Karpas-422 (cell line): ENCODE results near the gene SUPT3H. TPM values are rescaled to one million over a fixed set of nuclear protein-coding genes. Genes with fewer than 3 reads are reported as not detected.

Experiments used
- DNase-seq: peaks from one replicate; pipeline ENCODE4 v3.0.0-alpha.2; 2015
- H2AFZ ChIP-seq: fragments of 200-600 bp; sonication (generic); 2 replicates; pipeline ENCODE4 v1.6.1; 2014; ENCODE audit warnings: antibody characterized with exemption, low read length, mixed read lengths
- H3K27ac ChIP-seq: fragments of 200-600 bp; sonication (generic); 2 replicates; pipeline ENCODE4 v1.5.1; 2014; ENCODE audit warnings: mild to moderate bottlenecking, low read length, moderate library complexity
- H3K27me3 ChIP-seq: fragments of 200-600 bp; sonication (generic); 2 replicates; pipeline ENCODE4 v1.6.1; 2014; ENCODE audit warnings: low read length, mixed read lengths
- H3K36me3 ChIP-seq: fragments of 200-600 bp; sonication (generic); 2 replicates; pipeline ENCODE4 v1.6.1; 2014; ENCODE audit warnings: low read length, mixed read lengths; ENCODE audit not compliant: insufficient read depth
- H3K4me1 ChIP-seq: fragments of 200-600 bp; sonication (generic); 2 replicates; pipeline ENCODE4 v1.6.1; 2014; ENCODE audit warnings: mild to moderate bottlenecking, low read length, mixed read lengths
- H3K4me2 ChIP-seq: fragments of 200-600 bp; sonication (generic); 2 replicates; pipeline ENCODE4 v1.6.1; 2014; ENCODE audit warnings: low read length, low read depth, mild to moderate bottlenecking; ENCODE audit not compliant: poor library complexity, severe bottlenecking
- H3K4me3 ChIP-seq: fragments of 200-600 bp; sonication (generic); 2 replicates; pipeline ENCODE4 v1.5.1; 2014; ENCODE audit warnings: mild to moderate bottlenecking, antibody characterized with exemption, low read length, mixed read lengths
- H3K79me2 ChIP-seq: fragments of 200-600 bp; sonication (generic); 2 replicates; pipeline ENCODE4 v1.6.1; 2014; ENCODE audit warnings: mild to moderate bottlenecking, low read length, mixed read lengths
- H3K9ac ChIP-seq: fragments of 200-600 bp; sonication (generic); 2 replicates; pipeline ENCODE4 v1.6.0; 2014; ENCODE audit warnings: low read length
- H3K9me2 ChIP-seq: fragments of 200-600 bp; sonication (generic), shearing (Covaris generic); replicated peaks from 2 replicates; pipeline ENCODE4 v1.6.0; 2014; ENCODE audit warnings: mild to moderate bottlenecking, low read length, moderate library complexity; ENCODE audit not compliant: insufficient read depth
- H3K9me3 ChIP-seq: fragments of 300-700, 200-600 bp; sonication (generic); 2 replicates; pipeline ENCODE4 v1.6.1; 2014; ENCODE audit warnings: low read length, mixed read lengths
- H4K20me1 ChIP-seq: fragments of 200-600 bp; sonication (generic); 2 replicates; pipeline ENCODE4 v1.6.1; 2014; ENCODE audit warnings: mild to moderate bottlenecking, antibody characterized with exemption, low read length, low read depth; ENCODE audit not compliant: insufficient read depth
- total RNA-seq: library from RNA; depleted of rRNA; stranded (reverse); fragments of >200 nt; shearing (Covaris generic); gene quantifications from 2 replicates; pipeline ENCODE4 v1.2.3, GENCODE V29; 2014; ENCODE audit warnings: low replicate concordance

The SUPT3H gene
- total RNA-seq, 1 experiment from 2014 or later, result 2.6 TPM

- Histone ChIP-seq H3K27ac (no peak overlapping the region), H3K27me3 (no peaks in the 10 kb centered on the region), H2AFZ (no peak overlapping the region), H3K36me3 (no peaks in the 10 kb centered on the region), H3K9ac (no peak overlapping the region), H3K4me1 (peaks cover 5% of the 10 kb centered on the region), H4K20me1 (no peaks in the 10 kb centered on the region), H3K4me3 (no peak overlapping the region), H3K9me3 (no peaks in the 10 kb centered on the region), H3K79me2 (no peaks in the 10 kb centered on the region), H3K9me2 (no peaks in the 10 kb centered on the region), H3K4me2 (no peak overlapping the region)
- DNase-seq, result no peak
These were observed 43.4 kb upstream of the SUPT3H start for GRCh38 chr6:45420909-45421708.

DNA sequence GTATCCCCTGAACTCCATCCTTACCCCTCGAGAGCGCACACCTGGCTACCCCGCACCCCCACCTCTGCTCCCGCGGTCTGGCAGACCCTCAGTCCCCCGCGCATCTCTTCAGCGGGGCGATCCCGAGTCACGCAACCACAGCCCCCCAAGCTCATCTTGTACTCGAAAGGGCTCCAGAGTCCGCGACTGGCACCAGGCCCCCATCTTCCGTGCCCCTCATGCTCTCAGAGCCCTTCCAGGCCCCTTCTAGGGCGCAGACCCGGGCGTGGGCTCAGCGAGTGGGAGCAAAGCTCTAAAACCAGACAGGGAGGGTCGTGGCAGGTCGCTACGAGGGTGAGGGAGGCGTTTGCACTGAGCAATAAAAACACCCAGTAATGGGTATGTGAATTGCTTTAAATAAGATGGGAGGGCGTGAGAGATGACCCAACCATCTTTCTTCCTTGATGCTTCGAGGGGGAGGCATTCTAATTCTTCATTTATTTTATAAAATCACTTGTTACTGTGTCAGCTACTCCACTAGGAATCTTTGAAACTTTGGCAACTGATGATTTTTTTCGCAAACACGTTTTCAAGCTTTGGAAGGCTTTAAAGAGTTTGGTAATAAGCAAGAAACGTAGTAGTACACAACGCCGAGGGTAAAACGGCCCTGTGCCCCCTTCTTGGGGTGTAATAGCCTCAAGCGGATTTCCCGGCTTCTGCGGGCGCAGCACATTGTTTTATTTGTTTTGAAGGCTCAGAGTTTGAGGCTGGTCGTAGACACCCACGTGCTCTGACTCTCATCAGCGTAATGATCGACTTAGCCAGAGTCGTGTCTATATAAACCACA is 42.6 kb upstream of the SUPT3H start:
- Histone ChIP-seq H3K4me3 (no peak overlapping the region), H2AFZ (no peak overlapping the region), H3K9ac (no peak overlapping the region), H3K9me2 (no peaks in the 10 kb centered on the region), H4K20me1 (no peaks in the 10 kb centered on the region), H3K9me3 (no peaks in the 10 kb centered on the region), H3K36me3 (no peaks in the 10 kb centered on the region), H3K4me2 (no peak overlapping the region), H3K79me2 (no peaks in the 10 kb centered on the region), H3K27me3 (no peaks in the 10 kb centered on the region), H3K4me1 (peaks cover 13% of the 10 kb centered on the region), H3K27ac (no peak overlapping the region)
- DNase-seq, result no peak

DNA sequence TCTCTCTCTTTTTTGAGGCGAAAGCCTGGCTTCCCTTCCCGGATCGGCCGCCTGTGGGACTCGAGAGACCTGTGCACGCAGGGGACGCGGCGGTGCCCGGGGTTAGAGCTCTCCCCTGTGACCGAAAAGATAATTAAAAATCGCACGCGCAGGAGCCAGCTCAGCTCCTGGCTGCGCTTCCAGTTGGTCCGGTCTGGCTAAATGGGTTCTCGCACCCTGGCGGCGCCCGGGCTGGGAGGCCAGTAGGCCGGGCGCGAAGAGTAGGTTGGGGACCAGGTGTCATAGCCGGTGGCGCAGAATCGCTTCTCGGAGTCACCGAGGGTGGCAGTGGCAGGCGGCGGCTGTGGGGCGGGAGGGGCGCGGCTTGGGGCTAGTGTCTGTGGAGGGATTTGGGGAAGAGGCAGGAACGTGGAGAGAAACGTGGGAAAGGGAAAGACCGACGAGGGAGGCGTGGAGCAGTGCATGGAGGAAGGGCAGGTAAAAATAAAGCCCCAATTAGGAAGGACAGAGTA is 41.9 kb upstream of the SUPT3H start:
- Histone ChIP-seq H3K4me2 (no peak overlapping the region), H3K4me1 (peaks cover 13% of the 10 kb centered on the region), H3K9me2 (no peaks in the 10 kb centered on the region), H3K36me3 (no peaks in the 10 kb centered on the region), H3K79me2 (no peaks in the 10 kb centered on the region), H3K27me3 (no peaks in the 10 kb centered on the region), H3K27ac (no peak overlapping the region), H3K4me3 (no peak overlapping the region), H3K9me3 (no peaks in the 10 kb centered on the region), H2AFZ (no peak overlapping the region), H3K9ac (no peak overlapping the region), H4K20me1 (no peaks in the 10 kb centered on the region)
- no peak for DNase-seq

- peaks cover 13% of the 10 kb centered on the region for H3K4me1 ChIP-seq
- no peak overlapping the region for H3K9ac ChIP-seq
- H3K79me2 ChIP-seq, result no peaks in the 10 kb centered on the region
- no peaks in the 10 kb centered on the region for H4K20me1 ChIP-seq
- no peaks in the 10 kb centered on the region for H3K9me2 ChIP-seq
- no peak overlapping the region for H3K4me2 ChIP-seq
- no peaks in the 10 kb centered on the region; the same call in 1 of the 2 replicates for H3K27me3 ChIP-seq
- H3K9me3 ChIP-seq, result no peaks in the 10 kb centered on the region
- H3K4me3 ChIP-seq, result no peak overlapping the region
- no peak overlapping the region for H2AFZ ChIP-seq
- no peak overlapping the region for H3K27ac ChIP-seq
- no peak for DNase-seq
- H3K36me3 ChIP-seq, result no peaks in the 10 kb centered on the region
These were observed 39.7 kb upstream of the SUPT3H start for GRCh38 chr6:45417436-45417835.

DNA sequence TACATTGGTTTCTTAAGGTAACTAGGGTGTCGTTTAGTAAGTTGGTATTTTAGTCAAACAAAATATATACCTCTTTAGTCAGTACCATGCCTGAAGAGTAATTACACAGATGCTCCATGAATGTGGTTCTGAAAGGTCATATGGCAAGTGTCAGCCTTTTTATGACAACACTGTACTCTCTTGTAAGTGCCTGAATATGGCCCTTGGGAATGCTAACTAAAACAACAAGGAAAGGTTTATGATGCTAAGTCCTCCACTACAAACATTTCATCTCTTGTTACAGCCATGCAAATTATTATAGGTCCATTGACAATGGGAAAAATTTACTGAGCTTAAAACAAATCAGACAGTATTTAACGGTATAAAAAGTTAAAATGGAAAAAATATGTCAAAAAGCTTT is 39.0 kb upstream of the SUPT3H start:
- no peak overlapping the region for H2AFZ ChIP-seq
- no peak overlapping the region for H3K4me2 ChIP-seq
- H3K27ac ChIP-seq, result no peak overlapping the region
- no peaks in the 10 kb centered on the region for H3K9me2 ChIP-seq
- H3K79me2 ChIP-seq, result no peaks in the 10 kb centered on the region
- no peak for DNase-seq
- no peak overlapping the region for H3K9ac ChIP-seq
- H3K4me1 ChIP-seq, result peaks cover 13% of the 10 kb centered on the region
- H4K20me1 ChIP-seq, result no peaks in the 10 kb centered on the region
- H3K9me3 ChIP-seq, result no peaks in the 10 kb centered on the region
- H3K36me3 ChIP-seq, result no peaks in the 10 kb centered on the region
- no peaks in the 10 kb centered on the region; the same call in 1 of the 2 replicates for H3K27me3 ChIP-seq
- H3K4me3 ChIP-seq, result no peak overlapping the region

- H3K4me2 ChIP-seq, result peak overlapping the region; percentile 41
- no peaks in the 10 kb centered on the region; the same call in 1 of the 2 replicates for H3K27me3 ChIP-seq
- H3K36me3 ChIP-seq, result no peaks in the 10 kb centered on the region
- peaks cover 13% of the 10 kb centered on the region for H3K4me1 ChIP-seq
- no peak overlapping the region for H2AFZ ChIP-seq
- H3K27ac ChIP-seq, result no peak overlapping the region
- no peaks in the 10 kb centered on the region for H3K79me2 ChIP-seq
- H3K9ac ChIP-seq, result no peak overlapping the region
- DNase-seq, result no peak
- H3K9me2 ChIP-seq, result no peaks in the 10 kb centered on the region
- H4K20me1 ChIP-seq, result no peaks in the 10 kb centered on the region
- no peak overlapping the region for H3K4me3 ChIP-seq
- no peaks in the 10 kb centered on the region for H3K9me3 ChIP-seq
These were observed 38.2 kb upstream of the SUPT3H start for GRCh38 chr6:45415788-45416518.

DNA sequence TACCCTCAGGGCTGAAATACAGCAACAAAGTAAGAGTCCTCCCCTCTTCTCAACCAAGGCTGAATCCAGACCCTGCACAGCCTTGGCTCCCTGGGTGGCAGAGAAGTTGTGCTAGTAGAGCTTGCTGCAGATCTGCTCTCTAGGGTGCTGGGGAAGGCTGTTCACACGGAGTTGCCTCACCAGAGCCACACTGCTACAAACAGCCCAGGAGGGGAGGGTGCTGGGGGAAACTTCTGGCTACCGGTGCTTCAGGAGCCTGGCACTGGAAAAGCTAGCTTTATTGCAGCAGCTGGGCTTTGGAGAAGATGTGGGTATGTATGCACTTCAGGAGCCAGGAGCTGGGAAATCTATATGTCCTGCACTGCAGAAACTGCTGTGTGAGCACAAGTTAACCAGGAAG is 37.6 kb upstream of the SUPT3H start:
- no peak for DNase-seq
- Histone ChIP-seq H4K20me1 (no peaks in the 10 kb centered on the region), H3K27me3 (no peaks in the 10 kb centered on the region; the same call in 1 of the 2 replicates), H3K4me3 (no peak overlapping the region), H3K9me3 (no peaks in the 10 kb centered on the region), H3K36me3 (no peaks in the 10 kb centered on the region), H3K4me2 (no peak overlapping the region), H2AFZ (no peak overlapping the region), H3K27ac (no peak overlapping the region), H3K79me2 (no peaks in the 10 kb centered on the region), H3K9me2 (no peaks in the 10 kb centered on the region), H3K4me1 (peaks cover 13% of the 10 kb centered on the region), H3K9ac (no peak overlapping the region)

GRCh38 chr6:45411959-45412358 is 34.2 kb upstream of the SUPT3H start:
- Histone ChIP-seq H3K9ac (no peak overlapping the region), H3K4me3 (no peak overlapping the region), H3K27me3 (no peaks in the 10 kb centered on the region; the same call in 1 of the 2 replicates), H3K9me2 (no peaks in the 10 kb centered on the region), H3K4me1 (peaks cover 13% of the 10 kb centered on the region), H3K4me2 (no peak overlapping the region), H3K36me3 (no peaks in the 10 kb centered on the region), H3K27ac (no peak overlapping the region), H4K20me1 (no peaks in the 10 kb centered on the region), H3K79me2 (no peaks in the 10 kb centered on the region), H2AFZ (no peak overlapping the region), H3K9me3 (no peaks in the 10 kb centered on the region)
- DNase-seq, result no peak
